ENCODE measurements around the gene TP53TG3C. TPM values are rescaled to one million over a fixed set of nuclear protein-coding genes. Genes with fewer than 3 reads are reported as not detected.
"Not testable (repeated sequence)": the region's sequence is repeated elsewhere in the genome, so short reads cannot be mapped to it uniquely, and the experiment has no call there.

TP53TG3C gene, protein sequence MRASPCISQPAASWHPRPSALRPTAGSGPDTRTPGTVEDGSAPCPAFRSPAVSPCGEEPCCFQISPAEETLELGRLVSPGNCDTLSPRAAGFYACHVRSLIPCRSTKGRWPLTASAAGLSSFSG
- total RNA-seq (2014; rRNA removed; shearing (Covaris generic)) = not detected in 2 replicates

- DNase-seq (ENCODE audit: low read depth in 1 of 2, low spot score in 2 of 2); H3K27me3 ChIP-seq (replicated peaks); H3K4me1 ChIP-seq (replicated peaks); H3K4me3 ChIP-seq; H3K36me3 ChIP-seq; H3K27ac ChIP-seq; H3K9me3 ChIP-seq (replicated peaks): not testable (repeated sequence)
Measured at GRCh38 chr16:33193926-33194325, at the start of gene TP53TG3C. TSS of gene TP53TG3C (plus strand) at chr16:33194226. CDS start at chr16:33194294, 68 bp downstream.

Other genes starting within 250 kb of the TP53TG3C start
- gene TP53TG3E, start 110.1 kb downstream of the TP53TG3C start, total RNA-seq (2014; rRNA removed; shearing (Covaris generic)) = not detected in 2 replicates
- gene TP53TG3B, start 166.6 kb downstream of the TP53TG3C start, total RNA-seq (2014; rRNA removed; shearing (Covaris generic)) = not detected in 2 replicates

All from SJSA1 (cell line).